Measurements from ENCODE around the gene PNMA6E.

The PNMA6E gene

GRCh38 chrX:153411988-153412574 lies 10.9 kb upstream of the PNMA6E start:
- no peak for DNase-seq (ENCODE audit: low spot score)
- TF ChIP-seq CTCF (IDR thresholded peaks at IDR 0.05; ENCODE audit: extremely low read depth, missing control alignments): no peak

GRCh38 chrX:153411255-153411987 lies 10.3 kb upstream of the PNMA6E start, which contains the start of gene ZFP92:
Gene ZFP92, plus strand, starts transcription at chrX:153411472. Its CDS starts 6,851 bp downstream, at chrX:153418323.
- DNase-seq (ENCODE audit: low spot score): peak; percentile 86
- TF ChIP-seq CTCF (IDR thresholded peaks at IDR 0.05; ENCODE audit: extremely low read depth, missing control alignments): no peak

GRCh38 chrX:153410888-153411254 lies 9.7 kb upstream of the PNMA6E start:
- no peak for DNase-seq (ENCODE audit: low spot score)
- no peak for TF ChIP-seq CTCF (IDR thresholded peaks at IDR 0.05; ENCODE audit: extremely low read depth, missing control alignments)

GRCh38 chrX:153410373-153410772 lies 9.2 kb upstream of the PNMA6E start:
- DNase-seq (ENCODE audit: low spot score): no peak
- no peak for TF ChIP-seq CTCF (IDR thresholded peaks at IDR 0.05; ENCODE audit: extremely low read depth, missing control alignments)

GRCh38 chrX:153409414-153410101 lies 8.4 kb upstream of the PNMA6E start:
- TF ChIP-seq CTCF (IDR thresholded peaks at IDR 0.05; ENCODE audit: extremely low read depth, missing control alignments): no peak

GRCh38 chrX:153408871-153409351 lies 7.8 kb upstream of the PNMA6E start:
- no peak for TF ChIP-seq CTCF (IDR thresholded peaks at IDR 0.05; ENCODE audit: extremely low read depth, missing control alignments)
- no peak for DNase-seq (ENCODE audit: low spot score)

More at GRCh38 chrX:153409414-153410101, 8.4 kb upstream of the PNMA6E start:
- no peak for DNase-seq (ENCODE audit: low spot score)

- TF ChIP-seq CTCF (IDR thresholded peaks at IDR 0.05; ENCODE audit: extremely low read depth, missing control alignments): no peak
- no peak for DNase-seq (ENCODE audit: low spot score)
These were observed 7.1 kb upstream of the PNMA6E start for GRCh38 chrX:153408221-153408721.
